GM12873 (cell line): Measurements from ENCODE around the gene ROR2.

Experiments used
- CTCF ChIP-seq: IDR thresholded peaks from 2 replicates; pipeline ENCODE4 v1.5.1; 2012; ENCODE audit warnings: low read depth, mild to moderate bottlenecking, moderate library complexity, low read length, control low read depth; ENCODE audit not compliant: insufficient read depth; ENCODE audit errors: missing control alignments

ROR2 gene

GRCh38 chr9:91758491-91758981 lies 191.5 kb downstream of the ROR2 start:
- TF ChIP-seq CTCF, result peak; percentile 84

GRCh38 chr9:91757782-91758181 lies 192.2 kb downstream of the ROR2 start:
- no peak for TF ChIP-seq CTCF

GRCh38 chr9:91756510-91756780 lies 193.6 kb downstream of the ROR2 start:
- TF ChIP-seq CTCF, result no peak

- TF ChIP-seq CTCF, result no peak
Observed at GRCh38 chr9:91755761-91756509, 194.1 kb downstream of the ROR2 start.

GRCh38 chr9:91753711-91754110 lies 196.3 kb downstream of the ROR2 start:
- no peak for TF ChIP-seq CTCF

GRCh38 chr9:91751922-91752321 lies 198.1 kb downstream of the ROR2 start:
- TF ChIP-seq CTCF, result no peak

- no peak for TF ChIP-seq CTCF
Observed at GRCh38 chr9:91750343-91750742, 199.7 kb downstream of the ROR2 start.

GRCh38 chr9:91746904-91747303 lies 203.1 kb downstream of the ROR2 start:
- no peak for TF ChIP-seq CTCF
